ENCODE results near the gene ST6GAL2.

- TF ChIP-seq POLR2A (IDR thresholded peaks at IDR 0.05; ENCODE audit: low read depth, low read length) (no peak), POLR2AphosphoS5 (IDR thresholded peaks at IDR 0.05; ENCODE audit: low read depth, low read length) (no peak)
Measured at GRCh38 chr2:106849253-106849652, 36.7 kb downstream of the ST6GAL2 start.
